ENCODE data around the gene SRC. TPM values are rescaled to one million over a fixed set of nuclear protein-coding genes. Genes with fewer than 3 reads are reported as not detected.

SRC gene
- total and polyA plus RNA-seq, 2 experiments from 2014 or later, result 8.0 to 25.9 TPM

DNA sequence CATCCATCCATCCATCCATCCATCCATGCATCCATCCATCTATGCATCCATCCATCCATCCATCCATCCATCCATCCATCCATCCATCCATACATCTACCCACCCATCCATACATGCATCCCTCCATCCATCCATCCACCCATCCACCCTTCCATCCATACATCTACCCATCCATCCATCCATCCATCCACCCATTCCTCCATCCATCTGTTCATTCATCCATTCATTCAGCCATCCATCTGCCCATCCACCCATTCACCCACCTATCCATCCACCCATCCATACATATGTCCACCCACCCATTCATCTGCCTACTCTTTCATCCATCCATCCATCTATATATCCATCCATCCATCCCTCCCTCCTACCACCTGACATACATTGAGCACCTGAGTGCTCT, 104.4 kb downstream of the SRC start (continued):
- TF ChIP-seq NANOG (IDR thresholded peaks at IDR 0.05; ENCODE audit: borderline replicate concordance), result no peak
- TF ChIP-seq, protein P1, sequence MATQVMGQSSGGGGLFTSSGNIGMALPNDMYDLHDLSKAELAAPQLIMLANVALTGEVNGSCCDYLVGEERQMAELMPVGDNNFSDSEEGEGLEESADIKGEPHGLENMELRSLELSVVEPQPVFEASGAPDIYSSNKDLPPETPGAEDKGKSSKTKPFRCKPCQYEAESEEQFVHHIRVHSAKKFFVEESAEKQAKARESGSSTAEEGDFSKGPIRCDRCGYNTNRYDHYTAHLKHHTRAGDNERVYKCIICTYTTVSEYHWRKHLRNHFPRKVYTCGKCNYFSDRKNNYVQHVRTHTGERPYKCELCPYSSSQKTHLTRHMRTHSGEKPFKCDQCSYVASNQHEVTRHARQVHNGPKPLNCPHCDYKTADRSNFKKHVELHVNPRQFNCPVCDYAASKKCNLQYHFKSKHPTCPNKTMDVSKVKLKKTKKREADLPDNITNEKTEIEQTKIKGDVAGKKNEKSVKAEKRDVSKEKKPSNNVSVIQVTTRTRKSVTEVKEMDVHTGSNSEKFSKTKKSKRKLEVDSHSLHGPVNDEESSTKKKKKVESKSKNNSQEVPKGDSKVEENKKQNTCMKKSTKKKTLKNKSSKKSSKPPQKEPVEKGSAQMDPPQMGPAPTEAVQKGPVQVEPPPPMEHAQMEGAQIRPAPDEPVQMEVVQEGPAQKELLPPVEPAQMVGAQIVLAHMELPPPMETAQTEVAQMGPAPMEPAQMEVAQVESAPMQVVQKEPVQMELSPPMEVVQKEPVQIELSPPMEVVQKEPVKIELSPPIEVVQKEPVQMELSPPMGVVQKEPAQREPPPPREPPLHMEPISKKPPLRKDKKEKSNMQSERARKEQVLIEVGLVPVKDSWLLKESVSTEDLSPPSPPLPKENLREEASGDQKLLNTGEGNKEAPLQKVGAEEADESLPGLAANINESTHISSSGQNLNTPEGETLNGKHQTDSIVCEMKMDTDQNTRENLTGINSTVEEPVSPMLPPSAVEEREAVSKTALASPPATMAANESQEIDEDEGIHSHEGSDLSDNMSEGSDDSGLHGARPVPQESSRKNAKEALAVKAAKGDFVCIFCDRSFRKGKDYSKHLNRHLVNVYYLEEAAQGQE (IDR thresholded peaks at IDR 0.05; ENCODE audit: unreplicated experiment), result no peak
- TF ChIP-seq, protein P2, sequence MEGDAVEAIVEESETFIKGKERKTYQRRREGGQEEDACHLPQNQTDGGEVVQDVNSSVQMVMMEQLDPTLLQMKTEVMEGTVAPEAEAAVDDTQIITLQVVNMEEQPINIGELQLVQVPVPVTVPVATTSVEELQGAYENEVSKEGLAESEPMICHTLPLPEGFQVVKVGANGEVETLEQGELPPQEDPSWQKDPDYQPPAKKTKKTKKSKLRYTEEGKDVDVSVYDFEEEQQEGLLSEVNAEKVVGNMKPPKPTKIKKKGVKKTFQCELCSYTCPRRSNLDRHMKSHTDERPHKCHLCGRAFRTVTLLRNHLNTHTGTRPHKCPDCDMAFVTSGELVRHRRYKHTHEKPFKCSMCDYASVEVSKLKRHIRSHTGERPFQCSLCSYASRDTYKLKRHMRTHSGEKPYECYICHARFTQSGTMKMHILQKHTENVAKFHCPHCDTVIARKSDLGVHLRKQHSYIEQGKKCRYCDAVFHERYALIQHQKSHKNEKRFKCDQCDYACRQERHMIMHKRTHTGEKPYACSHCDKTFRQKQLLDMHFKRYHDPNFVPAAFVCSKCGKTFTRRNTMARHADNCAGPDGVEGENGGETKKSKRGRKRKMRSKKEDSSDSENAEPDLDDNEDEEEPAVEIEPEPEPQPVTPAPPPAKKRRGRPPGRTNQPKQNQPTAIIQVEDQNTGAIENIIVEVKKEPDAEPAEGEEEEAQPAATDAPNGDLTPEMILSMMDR (conservative IDR thresholded peaks at IDR 0.05; ENCODE audit: low read depth in 2 of 2), result no peak

DNA sequence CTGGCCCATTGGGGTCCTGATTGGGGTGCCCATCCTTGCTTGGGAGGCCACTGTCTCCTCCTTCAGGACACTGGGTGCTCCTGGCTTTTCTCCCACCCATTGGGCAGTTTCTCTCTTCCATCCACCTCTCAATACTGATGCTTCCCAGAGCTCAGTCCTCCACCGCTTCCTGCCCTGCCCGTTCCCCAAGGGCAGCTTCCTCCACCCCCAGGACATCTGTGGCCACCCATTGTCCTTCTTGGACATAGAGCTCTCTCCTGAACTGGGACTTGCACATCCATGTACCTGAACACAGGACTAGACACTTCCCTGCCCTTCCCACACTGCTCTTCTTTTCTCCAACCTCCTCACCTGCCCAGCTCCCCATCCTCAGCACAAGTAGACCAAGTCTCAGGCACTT, 105.7 kb downstream of the SRC start:
- Mint-ChIP-seq H3K27ac (no peak overlapping the region), H3K4me1 (no peaks in the 10 kb centered on the region), H3K36me3 (ENCODE audit: low read depth) (no peaks in the 10 kb centered on the region), H3K27me3 (ENCODE audit: insufficient read depth, low read depth, poor library complexity) (peaks cover 12% of the 10 kb centered on the region), H3K9me3 (peaks cover 14% of the 10 kb centered on the region), H3K4me3 (no peak overlapping the region)
- H3K4me2 ChIP-seq, result no peak overlapping the region
- ATAC-seq, result no peak
- H3F3A ChIP-seq (replicated peaks; ENCODE audit: low read depth), result no peaks in the 10 kb centered on the region
- no peak for DNase-seq (ENCODE audit: low spot score)
- H4K20me1 ChIP-seq (replicated peaks; ENCODE audit: insufficient read depth), result no peaks in the 10 kb centered on the region
- 0 out of 2 replicates have a peak, but pooled peaks cover 5% of the 10 kb centered on the region for H3K9me2 ChIP-seq (ENCODE audit: insufficient read depth)
- H3K27ac ChIP-seq (ENCODE audit: low read depth), result no peak overlapping the region
- H3K4me3 ChIP-seq, result no peak overlapping the region
- no peak overlapping the region for H2AFZ ChIP-seq
- no peaks in the 10 kb centered on the region for H3K4me1 ChIP-seq (ENCODE audit: insufficient read depth)
- H3K79me2 ChIP-seq (replicated peaks; ENCODE audit: insufficient read depth), result no peaks in the 10 kb centered on the region
- H3K36me3 ChIP-seq (ENCODE audit: insufficient read depth), result no peaks in the 10 kb centered on the region
- no peaks in the 10 kb centered on the region for H3K27me3 ChIP-seq (ENCODE audit: insufficient read depth)
- no peak for TF ChIP-seq EZH2phosphoT487 (IDR thresholded peaks at IDR 0.05; ENCODE audit: unreplicated experiment)
- TF ChIP-seq JUNB (IDR thresholded peaks at IDR 0.05; ENCODE audit: unreplicated experiment), result no peak
- TF ChIP-seq, protein P3, sequence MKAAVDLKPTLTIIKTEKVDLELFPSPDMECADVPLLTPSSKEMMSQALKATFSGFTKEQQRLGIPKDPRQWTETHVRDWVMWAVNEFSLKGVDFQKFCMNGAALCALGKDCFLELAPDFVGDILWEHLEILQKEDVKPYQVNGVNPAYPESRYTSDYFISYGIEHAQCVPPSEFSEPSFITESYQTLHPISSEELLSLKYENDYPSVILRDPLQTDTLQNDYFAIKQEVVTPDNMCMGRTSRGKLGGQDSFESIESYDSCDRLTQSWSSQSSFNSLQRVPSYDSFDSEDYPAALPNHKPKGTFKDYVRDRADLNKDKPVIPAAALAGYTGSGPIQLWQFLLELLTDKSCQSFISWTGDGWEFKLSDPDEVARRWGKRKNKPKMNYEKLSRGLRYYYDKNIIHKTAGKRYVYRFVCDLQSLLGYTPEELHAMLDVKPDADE (IDR thresholded peaks at IDR 0.05), result no peak
- no peak for TF ChIP-seq NANOG (IDR thresholded peaks at IDR 0.05; ENCODE audit: borderline replicate concordance)
- no peak for TF ChIP-seq POLR2AphosphoS5 (IDR thresholded peaks at IDR 0.05; ENCODE audit: low read depth)
- no peak for TF ChIP-seq EZH2 (IDR thresholded peaks at IDR 0.05; ENCODE audit: low read depth, unreplicated experiment)
- TF ChIP-seq, protein P2 (conservative IDR thresholded peaks at IDR 0.05; ENCODE audit: low read depth in 2 of 2), result no peak
- TF ChIP-seq ZNF331 (CRISPR knock-in tag; IDR thresholded peaks at IDR 0.05; ENCODE audit: low read depth), result no peak
- TF ChIP-seq, protein P4, sequence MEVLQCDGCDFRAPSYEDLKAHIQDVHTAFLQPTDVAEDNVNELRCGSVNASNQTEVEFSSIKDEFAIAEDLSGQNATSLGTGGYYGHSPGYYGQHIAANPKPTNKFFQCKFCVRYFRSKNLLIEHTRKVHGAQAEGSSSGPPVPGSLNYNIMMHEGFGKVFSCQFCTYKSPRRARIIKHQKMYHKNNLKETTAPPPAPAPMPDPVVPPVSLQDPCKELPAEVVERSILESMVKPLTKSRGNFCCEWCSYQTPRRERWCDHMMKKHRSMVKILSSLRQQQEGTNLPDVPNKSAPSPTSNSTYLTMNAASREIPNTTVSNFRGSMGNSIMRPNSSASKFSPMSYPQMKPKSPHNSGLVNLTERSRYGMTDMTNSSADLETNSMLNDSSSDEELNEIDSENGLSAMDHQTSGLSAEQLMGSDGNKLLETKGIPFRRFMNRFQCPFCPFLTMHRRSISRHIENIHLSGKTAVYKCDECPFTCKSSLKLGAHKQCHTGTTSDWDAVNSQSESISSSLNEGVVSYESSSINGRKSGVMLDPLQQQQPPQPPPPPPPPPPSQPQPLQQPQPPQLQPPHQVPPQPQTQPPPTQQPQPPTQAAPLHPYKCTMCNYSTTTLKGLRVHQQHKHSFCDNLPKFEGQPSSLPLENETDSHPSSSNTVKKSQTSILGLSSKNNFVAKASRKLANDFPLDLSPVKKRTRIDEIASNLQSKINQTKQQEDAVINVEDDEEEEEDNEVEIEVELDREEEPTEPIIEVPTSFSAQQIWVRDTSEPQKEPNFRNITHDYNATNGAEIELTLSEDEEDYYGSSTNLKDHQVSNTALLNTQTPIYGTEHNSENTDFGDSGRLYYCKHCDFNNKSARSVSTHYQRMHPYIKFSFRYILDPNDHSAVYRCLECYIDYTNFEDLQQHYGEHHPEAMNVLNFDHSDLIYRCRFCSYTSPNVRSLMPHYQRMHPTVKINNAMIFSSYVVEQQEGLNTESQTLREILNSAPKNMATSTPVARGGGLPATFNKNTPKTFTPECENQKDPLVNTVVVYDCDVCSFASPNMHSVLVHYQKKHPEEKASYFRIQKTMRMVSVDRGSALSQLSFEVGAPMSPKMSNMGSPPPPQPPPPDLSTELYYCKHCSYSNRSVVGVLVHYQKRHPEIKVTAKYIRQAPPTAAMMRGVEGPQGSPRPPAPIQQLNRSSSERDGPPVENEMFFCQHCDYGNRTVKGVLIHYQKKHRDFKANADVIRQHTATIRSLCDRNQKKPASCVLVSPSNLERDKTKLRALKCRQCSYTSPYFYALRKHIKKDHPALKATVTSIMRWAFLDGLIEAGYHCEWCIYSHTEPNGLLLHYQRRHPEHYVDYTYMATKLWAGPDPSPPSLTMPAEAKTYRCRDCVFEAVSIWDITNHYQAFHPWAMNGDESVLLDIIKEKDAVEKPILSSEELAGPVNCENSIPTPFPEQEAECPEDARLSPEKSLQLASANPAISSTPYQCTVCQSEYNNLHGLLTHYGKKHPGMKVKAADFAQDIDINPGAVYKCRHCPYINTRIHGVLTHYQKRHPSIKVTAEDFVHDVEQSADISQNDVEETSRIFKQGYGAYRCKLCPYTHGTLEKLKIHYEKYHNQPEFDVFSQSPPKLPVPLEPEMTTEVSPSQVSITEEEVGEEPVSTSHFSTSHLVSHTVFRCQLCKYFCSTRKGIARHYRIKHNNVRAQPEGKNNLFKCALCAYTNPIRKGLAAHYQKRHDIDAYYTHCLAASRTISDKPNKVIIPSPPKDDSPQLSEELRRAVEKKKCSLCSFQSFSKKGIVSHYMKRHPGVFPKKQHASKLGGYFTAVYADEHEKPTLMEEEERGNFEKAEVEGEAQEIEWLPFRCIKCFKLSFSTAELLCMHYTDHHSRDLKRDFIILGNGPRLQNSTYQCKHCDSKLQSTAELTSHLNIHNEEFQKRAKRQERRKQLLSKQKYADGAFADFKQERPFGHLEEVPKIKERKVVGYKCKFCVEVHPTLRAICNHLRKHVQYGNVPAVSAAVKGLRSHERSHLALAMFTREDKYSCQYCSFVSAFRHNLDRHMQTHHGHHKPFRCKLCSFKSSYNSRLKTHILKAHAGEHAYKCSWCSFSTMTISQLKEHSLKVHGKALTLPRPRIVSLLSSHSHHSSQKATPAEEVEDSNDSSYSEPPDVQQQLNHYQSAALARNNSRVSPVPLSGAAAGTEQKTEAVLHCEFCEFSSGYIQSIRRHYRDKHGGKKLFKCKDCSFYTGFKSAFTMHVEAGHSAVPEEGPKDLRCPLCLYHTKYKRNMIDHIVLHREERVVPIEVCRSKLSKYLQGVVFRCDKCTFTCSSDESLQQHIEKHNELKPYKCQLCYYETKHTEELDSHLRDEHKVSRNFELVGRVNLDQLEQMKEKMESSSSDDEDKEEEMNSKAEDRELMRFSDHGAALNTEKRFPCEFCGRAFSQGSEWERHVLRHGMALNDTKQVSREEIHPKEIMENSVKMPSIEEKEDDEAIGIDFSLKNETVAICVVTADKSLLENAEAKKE (CRISPR knock-in tag; IDR thresholded peaks at IDR 0.05), result no peak
